SK-N-SH (cell line): Measurements from ENCODE around the gene NKAP.

Source experiments
- GABPA ChIP-seq: IDR thresholded peaks from 2 replicates; pipeline ENCODE4 v1.4.0; 2012; ENCODE audit warnings: low read depth, mild to moderate bottlenecking
- MEF2A ChIP-seq: IDR thresholded peaks from 2 replicates; pipeline ENCODE4 v1.4.0; 2012; ENCODE audit warnings: low read depth, borderline replicate concordance
- NFIC ChIP-seq: IDR thresholded peaks from 2 replicates; pipeline ENCODE4 v1.4.0; 2012; ENCODE audit warnings: borderline replicate concordance
- TF ChIP-seq, protein P1 (sequence below): fragments of 200-600 bp; sonication (generic); IDR thresholded peaks from 2 replicates; pipeline ENCODE4 v1.6.1; 2017; ENCODE audit warnings: antibody characterized with exemption, mild to moderate bottlenecking, moderate library complexity
- TF ChIP-seq, protein P2 (sequence below): fragments of 150-350 bp; IDR thresholded peaks from 2 replicates; pipeline ENCODE4 v1.6.1; 2017; ENCODE audit warnings: antibody characterized with exemption, low read length, low read depth, borderline replicate concordance

DNA sequence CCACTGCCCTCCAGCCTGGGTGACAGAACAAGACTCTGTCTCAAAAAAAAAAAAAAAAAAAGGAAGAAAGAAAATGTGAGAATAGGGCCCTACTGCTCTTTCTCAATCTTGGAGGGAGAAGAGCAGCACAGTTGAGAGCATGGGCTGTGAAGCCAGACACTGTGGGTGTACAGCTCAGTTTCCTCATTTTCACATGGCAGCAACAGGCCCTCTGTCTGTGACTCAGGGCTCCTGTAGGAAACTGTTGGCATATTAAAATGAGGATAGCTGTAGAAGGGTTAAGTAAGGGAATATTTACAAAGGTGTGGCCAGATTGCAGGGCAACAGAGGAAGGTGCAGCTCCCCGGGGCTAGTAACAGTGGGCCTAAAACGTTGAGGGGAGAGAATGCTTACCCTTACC lies 44.4 kb downstream of the NKAP start:
- TF ChIP-seq GABPA: no peak
- TF ChIP-seq, protein P1, sequence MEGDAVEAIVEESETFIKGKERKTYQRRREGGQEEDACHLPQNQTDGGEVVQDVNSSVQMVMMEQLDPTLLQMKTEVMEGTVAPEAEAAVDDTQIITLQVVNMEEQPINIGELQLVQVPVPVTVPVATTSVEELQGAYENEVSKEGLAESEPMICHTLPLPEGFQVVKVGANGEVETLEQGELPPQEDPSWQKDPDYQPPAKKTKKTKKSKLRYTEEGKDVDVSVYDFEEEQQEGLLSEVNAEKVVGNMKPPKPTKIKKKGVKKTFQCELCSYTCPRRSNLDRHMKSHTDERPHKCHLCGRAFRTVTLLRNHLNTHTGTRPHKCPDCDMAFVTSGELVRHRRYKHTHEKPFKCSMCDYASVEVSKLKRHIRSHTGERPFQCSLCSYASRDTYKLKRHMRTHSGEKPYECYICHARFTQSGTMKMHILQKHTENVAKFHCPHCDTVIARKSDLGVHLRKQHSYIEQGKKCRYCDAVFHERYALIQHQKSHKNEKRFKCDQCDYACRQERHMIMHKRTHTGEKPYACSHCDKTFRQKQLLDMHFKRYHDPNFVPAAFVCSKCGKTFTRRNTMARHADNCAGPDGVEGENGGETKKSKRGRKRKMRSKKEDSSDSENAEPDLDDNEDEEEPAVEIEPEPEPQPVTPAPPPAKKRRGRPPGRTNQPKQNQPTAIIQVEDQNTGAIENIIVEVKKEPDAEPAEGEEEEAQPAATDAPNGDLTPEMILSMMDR: no peak
- TF ChIP-seq NFIC: no peak
- TF ChIP-seq, protein P2, sequence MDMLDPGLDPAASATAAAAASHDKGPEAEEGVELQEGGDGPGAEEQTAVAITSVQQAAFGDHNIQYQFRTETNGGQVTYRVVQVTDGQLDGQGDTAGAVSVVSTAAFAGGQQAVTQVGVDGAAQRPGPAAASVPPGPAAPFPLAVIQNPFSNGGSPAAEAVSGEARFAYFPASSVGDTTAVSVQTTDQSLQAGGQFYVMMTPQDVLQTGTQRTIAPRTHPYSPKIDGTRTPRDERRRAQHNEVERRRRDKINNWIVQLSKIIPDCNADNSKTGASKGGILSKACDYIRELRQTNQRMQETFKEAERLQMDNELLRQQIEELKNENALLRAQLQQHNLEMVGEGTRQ: no peak
- TF ChIP-seq MEF2A: no peak
